Right cardiac atrium (tissue), 5 donors: ENCODE data around the gene EEF1AKMT2. TPM values are rescaled to one million over a fixed set of nuclear protein-coding genes. Genes with fewer than 3 reads are reported as not detected.

Experiments used
- ATAC-seq, 2 donors: fragments of 200-7000 bp; cut with Tn5 transposase; one replicate each; pipeline versions ENCODE4 v1.8.0 to v1.9.1; 2020; ENCODE audit warnings: moderate library complexity in 2 of 2, mild to moderate bottlenecking in 1 of 2
- DNase-seq, 3 donors: peaks; one replicate each; pipeline ENCODE4 v3.0.0-alpha.2; 2020
- H3K27ac ChIP-seq: one replicate; pipeline ENCODE4 v1.5.1; 2013; ENCODE audit warnings: mild to moderate bottlenecking, low read length, control low read depth, moderate library complexity
- H3K27me3 ChIP-seq: one replicate; pipeline ENCODE4 v1.6.1; 2013; ENCODE audit not compliant: control insufficient read depth, insufficient read depth
- H3K4me1 ChIP-seq: one replicate; pipeline ENCODE4 v1.6.1; 2013; ENCODE audit warnings: low read length; ENCODE audit not compliant: control insufficient read depth, insufficient read depth
- H3K4me3 ChIP-seq: one replicate; pipeline ENCODE4 v1.5.1; 2013; ENCODE audit warnings: low read length, control low read depth
- H3K9me3 ChIP-seq: one replicate; pipeline ENCODE4 v1.6.1; 2013; ENCODE audit warnings: low read length; ENCODE audit not compliant: control insufficient read depth
- WGBS: extraction: QIAGEN DNeasy Blood & Tissue Kit; methylation state at CpG from one replicate; pipeline ENCODE4 v1.1.7; 2013; 5-methylcytosine and 5-hydroxymethylcytosine counted together
- intact Hi-C, 4 donors: fragments of 100-400 bp; cut with DNase I; formaldehyde crosslinking; loops; one replicate each; pipeline versions ENCODE4 v1.11.0 to v1.14.0; 2022 to 2023
- polyA plus RNA-seq: library from polyadenylated mRNA; stranded (reverse); fragments of 200-250 nt; gene quantifications from one replicate; pipeline ENCODE4 v1.2.3, GENCODE V29; 2013
- total RNA-seq, 4 donors: library from RNA; stranded (reverse); fragmentation: NEBNext Ultra II Directional; extraction: Animal tissue kit (Norgen Biotek cat#: 25700); gene quantifications; one replicate each; pipeline ENCODE4 v1.2.1, GENCODE V29; 2021
- donor health status: healthy with polysubstance abuse.
- donor health status: DM: no; HTN: yes; CAD: no.
- donor health status: DM: no; HTN: no; CAD: no.
- donor health status: DM: no; HTN: yes; CAD: no; lungs with severe emphysema.
- donor health status: DM: yes; HTN: yes; CAD: no.

EEF1AKMT2 gene
- total and polyA plus RNA-seq, 5 donors = 8.9 to 14.5 (median 11.5) TPM

DNA sequence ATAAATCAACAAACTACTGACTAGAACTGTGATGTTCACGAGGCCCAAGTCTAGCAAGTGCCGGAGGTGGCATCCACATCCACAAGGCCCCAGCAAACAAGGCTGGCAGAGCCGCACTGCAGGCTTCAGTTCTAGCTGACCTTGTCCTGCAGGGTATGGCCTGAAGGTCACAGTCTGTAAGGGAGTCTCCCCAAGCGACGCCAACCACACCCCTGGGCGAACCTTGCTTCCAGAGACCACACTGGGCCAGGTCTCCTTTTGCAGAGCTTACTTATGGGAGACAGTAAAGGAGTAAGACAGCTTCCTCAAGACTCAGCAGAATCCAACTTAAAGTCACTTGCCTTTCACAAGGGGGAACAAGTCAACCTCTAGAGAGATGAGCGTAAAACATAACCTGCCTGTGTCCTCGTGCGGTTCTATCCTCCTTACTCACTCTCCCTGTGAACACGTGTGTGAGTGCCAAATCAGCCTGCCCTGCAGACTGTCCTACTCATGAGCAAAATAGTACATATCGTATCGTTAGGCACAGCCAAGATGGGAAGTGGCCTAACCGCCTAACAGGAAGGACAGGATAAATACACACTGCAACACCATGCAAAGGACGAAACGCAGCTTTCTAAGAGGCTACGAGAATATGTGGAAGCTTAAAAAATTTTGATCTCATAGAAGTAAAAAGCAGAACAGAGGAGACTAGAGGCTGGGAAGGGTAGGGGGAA, 70.2 kb downstream of the EEF1AKMT2 start:
- Histone ChIP-seq H3K4me1 (peaks cover 57% of the 10 kb centered on the region), H3K27ac (peak overlapping the region; percentile 85), H3K9me3 (no peaks in the 10 kb centered on the region), H3K4me3 (no peak overlapping the region), H3K27me3 (no peaks in the 10 kb centered on the region)
- WGBS = 34% methylated on average over 16 of the region's 16 CpGs
- intact Hi-C loops = loop anchor here in 1 of 4 donors (5.0 kb wide), 1 partner anchor 89 kb away; no protein-coding TSS in a partner anchor
- peak; percentile 74 to 85 for ATAC-seq
- DNase-seq = peak; percentile 62 to 85 (median 64)

- no peaks in the 10 kb centered on the region for H3K27me3 ChIP-seq
- H3K27ac ChIP-seq = peak overlapping the region; percentile 78
- ATAC-seq (peak; percentile 24 to 52), DNase-seq (peak; percentile 68 to 82 (median 75))
- intact Hi-C loops = no loop called here
- no peak overlapping the region for H3K4me3 ChIP-seq
- peaks cover 50% of the 10 kb centered on the region for H3K4me1 ChIP-seq
- 22% methylated on average over 8 of the region's 8 CpGs for WGBS
- no peaks in the 10 kb centered on the region for H3K9me3 ChIP-seq
Measured at GRCh38 chr10:124719213-124719851, 72.4 kb downstream of the EEF1AKMT2 start.

DNA sequence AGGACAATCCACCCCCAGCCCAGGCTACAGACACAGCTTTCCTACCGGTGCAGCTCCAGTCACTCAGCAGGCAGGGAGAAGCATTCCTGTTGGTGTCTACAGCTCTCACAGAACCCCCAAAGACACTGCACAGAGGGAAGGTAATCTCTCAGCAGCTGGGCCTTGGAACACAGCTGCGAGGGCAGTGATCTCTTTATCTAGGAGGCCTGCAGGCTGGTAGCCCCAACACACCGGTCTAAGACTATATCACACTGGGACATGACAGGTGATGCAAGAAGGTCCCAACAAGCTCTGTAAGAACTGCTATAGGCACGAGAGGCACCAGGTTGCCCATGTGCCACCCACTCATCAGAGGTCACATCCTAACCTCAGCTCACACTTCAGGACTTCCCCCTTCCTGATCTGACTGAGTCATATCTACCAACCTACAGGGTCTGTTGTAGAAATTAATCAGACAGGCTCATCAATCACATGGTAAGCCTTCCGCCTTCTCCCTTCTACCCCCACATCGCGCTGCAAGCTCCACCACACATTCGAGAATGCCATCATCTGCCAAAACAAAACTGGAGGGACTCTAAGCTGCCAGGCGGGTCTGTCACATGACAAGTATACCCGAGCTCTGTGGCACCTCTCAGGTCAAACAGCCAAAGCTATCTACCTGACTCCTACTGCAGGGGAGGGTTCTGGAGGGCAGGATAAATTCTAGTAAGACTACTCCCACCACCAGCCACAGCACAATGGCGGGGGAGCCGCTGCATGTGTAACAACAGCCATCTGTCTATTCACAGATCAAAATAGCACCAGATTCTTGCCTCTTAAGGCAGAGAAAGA, 73.6 kb downstream of the EEF1AKMT2 start:
- no peaks in the 10 kb centered on the region for H3K9me3 ChIP-seq
- ATAC-seq (peak; percentile 1 to 21), DNase-seq (peak in 2 of 3 donors; percentile 44)
- peak overlapping the region; percentile 87 for H3K27ac ChIP-seq
- no peak overlapping the region for H3K4me3 ChIP-seq
- peaks cover 51% of the 10 kb centered on the region for H3K4me1 ChIP-seq
- 56% methylated on average over 12 of the region's 12 CpGs for WGBS
- no peaks in the 10 kb centered on the region for H3K27me3 ChIP-seq
- intact Hi-C loops = no loop called here

GRCh38 chr10:124717041-124717757, 74.5 kb downstream of the EEF1AKMT2 start:
- H3K27me3 ChIP-seq = no peaks in the 10 kb centered on the region
- peak in 1 of 3 donors; percentile 19 for DNase-seq
- no peak overlapping the region for H3K4me3 ChIP-seq
- intact Hi-C loops = no loop called here
- no peak for ATAC-seq
- peaks cover 47% of the 10 kb centered on the region for H3K4me1 ChIP-seq
- 77% methylated on average over 9 of the region's 9 CpGs for WGBS
- H3K27ac ChIP-seq = peak overlapping the region; percentile 63
- H3K9me3 ChIP-seq = no peaks in the 10 kb centered on the region

DNA sequence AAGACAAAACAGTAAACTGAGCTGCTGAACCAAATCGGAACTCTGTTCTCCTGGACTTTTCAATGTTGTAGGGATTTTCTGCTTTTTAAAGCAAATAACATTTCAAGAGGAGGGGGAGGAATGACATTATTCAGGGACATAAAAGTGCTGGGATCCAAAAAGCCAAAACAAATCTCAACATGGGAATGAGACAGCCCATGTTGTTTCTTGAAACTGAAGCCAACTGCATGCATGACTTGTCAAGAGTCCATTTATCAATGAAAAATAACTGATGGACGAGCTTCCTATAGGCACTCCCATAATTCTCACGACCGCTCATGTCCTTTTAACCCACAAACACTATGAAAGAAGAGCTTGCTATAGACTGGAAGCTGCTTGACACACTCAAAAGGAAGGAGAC, 75.3 kb downstream of the EEF1AKMT2 start:
- intact Hi-C loops = no loop called here
- Histone ChIP-seq H3K4me3 (no peak overlapping the region), H3K27me3 (no peaks in the 10 kb centered on the region), H3K4me1 (peaks cover 43% of the 10 kb centered on the region), H3K27ac (peak overlapping the region; percentile 56), H3K9me3 (no peaks in the 10 kb centered on the region)
- WGBS = 69% methylated on average over 4 of the region's 4 CpGs
- ATAC-seq = no peak
- no peak for DNase-seq

DNA sequence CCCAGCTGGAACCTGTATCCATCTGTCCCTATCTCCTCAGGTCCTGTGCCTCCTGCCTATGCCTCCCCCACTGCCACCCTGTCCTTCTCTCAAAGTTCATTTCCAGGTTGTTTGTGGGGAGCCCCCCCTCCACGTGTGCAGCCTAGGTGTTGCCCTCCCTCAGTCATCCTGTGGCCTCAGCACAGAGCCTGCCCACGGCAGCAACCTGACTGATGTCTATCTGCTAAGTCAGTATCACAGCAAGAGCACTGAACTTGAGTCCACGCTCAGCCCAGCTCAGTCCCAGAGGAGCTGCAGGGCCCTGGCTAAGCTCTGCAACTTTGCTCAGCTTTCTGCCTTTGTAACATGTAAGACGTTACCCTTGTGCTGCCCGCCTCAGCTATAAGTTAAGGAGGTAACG, 76.2 kb downstream of the EEF1AKMT2 start:
- intact Hi-C loops = no loop called here
- no peak for DNase-seq
- Histone ChIP-seq H3K4me1 (peaks cover 43% of the 10 kb centered on the region), H3K4me3 (no peak overlapping the region), H3K27me3 (no peaks in the 10 kb centered on the region), H3K9me3 (no peaks in the 10 kb centered on the region), H3K27ac (no peak overlapping the region)
- no peak for ATAC-seq
- WGBS = 55% methylated on average over 6 of the region's 6 CpGs

DNA sequence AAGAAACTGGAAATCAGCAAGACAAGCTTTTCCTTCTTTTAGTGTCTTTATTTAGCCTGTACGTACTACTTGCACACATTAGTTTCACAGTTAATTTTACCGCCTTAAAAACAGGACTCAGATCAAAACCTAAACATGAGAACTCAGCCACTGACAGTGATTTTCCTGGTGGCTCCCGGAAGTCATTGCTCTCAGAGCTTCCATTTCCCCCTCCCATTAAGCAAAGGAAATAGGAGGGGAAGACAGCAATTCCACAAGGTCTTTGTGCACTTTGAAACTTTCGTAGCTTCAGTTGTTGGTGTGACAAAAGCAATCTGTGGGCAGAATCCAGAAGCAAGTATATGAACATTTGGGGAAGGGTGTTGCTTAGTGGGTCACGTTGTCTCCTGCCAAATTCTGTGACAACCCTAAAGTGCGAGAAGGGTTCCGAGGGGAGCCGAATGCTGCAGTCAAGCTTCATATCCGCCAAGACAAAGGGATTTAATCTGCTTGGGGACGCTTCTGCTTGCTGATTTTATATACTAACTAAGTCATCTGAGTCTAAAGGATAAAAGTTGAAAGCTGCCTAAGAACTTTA, 77.9 kb downstream of the EEF1AKMT2 start:
- peaks cover 51% of the 10 kb centered on the region for H3K4me1 ChIP-seq
- intact Hi-C loops = no loop called here
- 28% methylated on average over 10 of the region's 10 CpGs for WGBS
- no peak for ATAC-seq
- peak in 1 of 3 donors; percentile 6 for DNase-seq
- H3K9me3 ChIP-seq = no peaks in the 10 kb centered on the region
- H3K27me3 ChIP-seq = no peaks in the 10 kb centered on the region
- no peak overlapping the region for H3K4me3 ChIP-seq
- H3K27ac ChIP-seq = peak overlapping the region; percentile 61

GRCh38 chr10:124712704-124713407, 78.8 kb downstream of the EEF1AKMT2 start:
- H3K9me3 ChIP-seq = no peaks in the 10 kb centered on the region
- intact Hi-C loops = no loop called here
- DNase-seq = peak in 1 of 3 donors; percentile 31
- peaks cover 48% of the 10 kb centered on the region for H3K4me1 ChIP-seq
- no peaks in the 10 kb centered on the region for H3K27me3 ChIP-seq
- ATAC-seq = no peak
- 88% methylated on average over 5 of the region's 5 CpGs for WGBS
- no peak overlapping the region for H3K27ac ChIP-seq
- no peak overlapping the region for H3K4me3 ChIP-seq

GRCh38 chr10:124711145-124711544, 80.5 kb downstream of the EEF1AKMT2 start:
- Histone ChIP-seq H3K27me3 (no peaks in the 10 kb centered on the region), H3K27ac (no peak overlapping the region), H3K9me3 (no peaks in the 10 kb centered on the region), H3K4me3 (no peak overlapping the region), H3K4me1 (peaks cover 55% of the 10 kb centered on the region)
- no peak for ATAC-seq
- DNase-seq = peak in 2 of 3 donors; percentile 17 to 18
- 74% methylated on average over 7 of the region's 7 CpGs for WGBS
- intact Hi-C loops = no loop called here
